Right ventricle myocardium superior (tissue), 1 donor: ENCODE measurements around the gene ARHGEF19. TPM values are rescaled to one million over a fixed set of nuclear protein-coding genes. Genes with fewer than 3 reads are reported as not detected.

Source experiments
- ATAC-seq: fragments of 200-7000 bp; cut with Tn5 transposase; one replicate; pipeline ENCODE4 v1.9.1; 2020; ENCODE audit warnings: mild to moderate bottlenecking; ENCODE audit not compliant: poor library complexity
- DNase-seq: peaks from one replicate; pipeline ENCODE4 v3.0.0-alpha.2; 2020
- intact Hi-C: fragments of 100-400 bp; cut with DNase I; formaldehyde crosslinking; loops from one replicate; pipeline ENCODE4 v1.11.2; 2022
- total RNA-seq: library from RNA; stranded (reverse); fragmentation: NEBNext Ultra II Directional; extraction: Animal tissue kit (Norgen Biotek cat#: 25700); gene quantifications from one replicate; pipeline ENCODE4 v1.2.1, GENCODE V29; 2021
- donor health status: DM: no; HTN: yes; CAD: no; lungs with severe emphysema.

The ARHGEF19 gene
- total RNA-seq, 1 donor from 2014 or later: 1.8 TPM

- DNase-seq (no peak), ATAC-seq (no peak)
- intact Hi-C loops: loop anchor here (10.0 kb wide), 1 partner anchor 201 kb away; no protein-coding TSS in a partner anchor
Measured at GRCh38 chr1:16195518-16195905, 16.9 kb downstream of the ARHGEF19 start.

GRCh38 chr1:16191916-16192546 is 20.4 kb downstream of the ARHGEF19 start:
- no peak for ATAC-seq
- no peak for DNase-seq
- intact Hi-C loops: loop anchor here (10.0 kb wide), 1 partner anchor 197 kb away; no protein-coding TSS in a partner anchor

GRCh38 chr1:16191309-16191708 is 21.1 kb downstream of the ARHGEF19 start:
- no peak for ATAC-seq
- DNase-seq: peak; percentile 67
- intact Hi-C loops: loop anchor here (10.0 kb wide), 1 partner anchor 197 kb away; no protein-coding TSS in a partner anchor

GRCh38 chr1:16189921-16190621 is 22.4 kb downstream of the ARHGEF19 start:
- no peak for DNase-seq
- no peak for ATAC-seq
- intact Hi-C loops: loop anchor here (10.0 kb wide), 1 partner anchor 195 kb away; no protein-coding TSS in a partner anchor

GRCh38 chr1:16189003-16189402 is 23.4 kb downstream of the ARHGEF19 start:
- no peak for DNase-seq
- intact Hi-C loops: no loop called here
- peak; percentile 42 for ATAC-seq

GRCh38 chr1:16187748-16188401 is 24.6 kb downstream of the ARHGEF19 start:
- peak; percentile 89 for DNase-seq
- ATAC-seq: peak; percentile 88
- intact Hi-C loops: loop anchor here (1.0 kb wide), 1 partner anchor 109 kb away; no protein-coding TSS in a partner anchor

- intact Hi-C loops: loop anchor here (1.0 kb wide), 1 partner anchor 107 kb away; no protein-coding TSS in a partner anchor
- DNase-seq (no peak), ATAC-seq (no peak)
Measured at GRCh38 chr1:16186655-16187235, 25.7 kb downstream of the ARHGEF19 start.

GRCh38 chr1:16184557-16185303 is 27.7 kb downstream of the ARHGEF19 start:
- DNase-seq (no peak), ATAC-seq (no peak)
- intact Hi-C loops: no loop called here

GRCh38 chr1:16183765-16184556 is 28.5 kb downstream of the ARHGEF19 start:
- DNase-seq (no peak), ATAC-seq (no peak)
- intact Hi-C loops: no loop called here

- ATAC-seq (no peak), DNase-seq (no peak)
- intact Hi-C loops: no loop called here
Measured at GRCh38 chr1:16183179-16183578, 29.3 kb downstream of the ARHGEF19 start.

- ATAC-seq (peak; percentile 92), DNase-seq (peak; percentile 87)
- intact Hi-C loops: no loop called here
Measured at GRCh38 chr1:16181887-16182719, 30.3 kb downstream of the ARHGEF19 start.

GRCh38 chr1:16180291-16180824 is 32.1 kb downstream of the ARHGEF19 start:
- no peak for DNase-seq
- ATAC-seq: no peak
- intact Hi-C loops: no loop called here

- intact Hi-C loops: no loop called here
- DNase-seq (no peak), ATAC-seq (no peak)
Measured at GRCh38 chr1:16178596-16179497, 33.6 kb downstream of the ARHGEF19 start.

- intact Hi-C loops: no loop called here
- DNase-seq: no peak
- ATAC-seq: no peak
Measured at GRCh38 chr1:16177306-16177705, 35.1 kb downstream of the ARHGEF19 start.

- intact Hi-C loops: no loop called here
- ATAC-seq (no peak), DNase-seq (no peak)
Measured at GRCh38 chr1:16176653-16177052, 35.8 kb downstream of the ARHGEF19 start.
